B cell (primary cell): ENCODE measurements around the gene CTXND1. TPM values are rescaled to one million over a fixed set of nuclear protein-coding genes. Genes with fewer than 3 reads are reported as not detected.

Source experiments
- ATAC-seq: fragments of 200-7000 bp; cut with Tn5 transposase; one replicate; pipeline ENCODE4 v1.10.0; 2021; ENCODE audit warnings: low read depth, mild to moderate bottlenecking, moderate number of reproducible peaks, moderate library complexity
- CTCF ChIA-PET: fragments of 350-600 bp; sonication (Branson Sonifier 250); formaldehyde crosslinking; loops from one replicate; lab custom pipeline; 2021; ENCODE audit warnings: antibody characterized with exemption, inconsistent platforms; lab: Charles Lee
- POLR2A ChIA-PET: fragments of 350-600 bp; sonication (Branson Sonifier 250); formaldehyde crosslinking; loops from one replicate; lab custom pipeline; 2021; ENCODE audit warnings: antibody characterized with exemption; lab: Charles Lee
- DNase-seq: peaks from one replicate; pipeline ENCODE4 v3.0.0; 2013
- H2AFZ ChIP-seq: 2 replicates; pipeline ENCODE4 v1.6.1; 2012; ENCODE audit warnings: mild to moderate bottlenecking, low read depth, low read length; ENCODE audit not compliant: insufficient read depth, poor library complexity, severe bottlenecking
- H3K27ac ChIP-seq, 2 donors: 1 replicate in 1 of 2; 2 replicates in 1 of 2; pipeline ENCODE4 v1.5.1; 2012 to 2013; ENCODE audit warnings: low read length in 2 of 2, mild to moderate bottlenecking in 2 of 2, moderate library complexity in 1 of 2
- H3K27me3 ChIP-seq, 4 experiments: fragments of 200-600 bp in 1 of 4; sonication (generic) in 1 of 4; replicated peaks in 1 of 4; 1 replicate in 2 of 4; 2 replicates in 2 of 4; pipeline versions ENCODE4 v1.6.1 to v1.7.0; 2013 to 2016; ENCODE audit warnings: low read length in 3 of 4, mild to moderate bottlenecking in 2 of 4, mixed read lengths in 1 of 4, moderate library complexity in 1 of 4; ENCODE audit not compliant: insufficient read depth in 4 of 4, control insufficient read depth in 3 of 4; ENCODE audit errors: control extremely low read depth in 1 of 4
- H3K36me3 ChIP-seq, 2 experiments: replicated peaks in 1 of 2; 1 replicate in 1 of 2; 2 replicates in 1 of 2; pipeline versions ENCODE4 v1.6.1 to v1.7.1; 2013; ENCODE audit warnings: low read length in 1 of 2; ENCODE audit not compliant: insufficient read depth in 2 of 2, control insufficient read depth in 1 of 2; ENCODE audit errors: control extremely low read depth in 1 of 2, extremely low read depth in 1 of 2
- H3K4me1 ChIP-seq, 2 donors: fragments of 200-600 bp in 1 of 2; sonication (generic) in 1 of 2; 1 replicate in 1 of 2; 2 replicates in 1 of 2; pipeline versions ENCODE4 v1.5.1 to v1.6.1; 2013 to 2017; ENCODE audit warnings: low read length in 2 of 2; ENCODE audit not compliant: control insufficient read depth in 2 of 2, insufficient read depth in 2 of 2
- H3K4me2 ChIP-seq: replicated peaks from 2 replicates; pipeline ENCODE3; 2012; ENCODE audit warnings: mild to moderate bottlenecking, low read depth, low read length; ENCODE audit not compliant: poor library complexity, severe bottlenecking
- H3K4me3 ChIP-seq, 5 experiments: fragments of 200-600 bp in 1 of 5; sonication (generic) in 1 of 5; 1 replicate in 3 of 5; 2 replicates in 2 of 5; pipeline versions ENCODE4 v1.5.1 to v1.7.0; 2011 to 2016; ENCODE audit warnings: low read length in 4 of 5, mild to moderate bottlenecking in 4 of 5, low read depth in 2 of 5, control low read depth in 1 of 5, moderate library complexity in 1 of 5; ENCODE audit not compliant: insufficient read depth in 1 of 5; ENCODE audit errors: control extremely low read depth in 1 of 5, extremely low read depth in 1 of 5
- H3K79me2 ChIP-seq: fragments of 200-600 bp; sonication (generic); one replicate; pipeline ENCODE4 v1.6.0; 2016; ENCODE audit warnings: low read length; ENCODE audit not compliant: control insufficient read depth, insufficient read depth
- H3K9ac ChIP-seq: fragments of 200-600 bp; sonication (generic); 2 replicates; pipeline ENCODE4 v1.6.1; 2017; ENCODE audit warnings: mild to moderate bottlenecking, low read length, moderate library complexity
- H3K9me3 ChIP-seq, 3 donors: one replicate each; pipeline versions ENCODE4 v1.6.1 to v1.7.1; 2013; ENCODE audit warnings: low read length in 2 of 3; ENCODE audit not compliant: control insufficient read depth in 2 of 3, insufficient read depth in 1 of 3; ENCODE audit errors: control extremely low read depth in 1 of 3
- H4K20me1 ChIP-seq: 2 replicates; pipeline ENCODE4 v1.6.0; 2012; ENCODE audit warnings: mild to moderate bottlenecking, low read length; ENCODE audit not compliant: insufficient read depth, control insufficient read depth, poor library complexity, severe bottlenecking
- H3K27ac Mint-ChIP-seq: one replicate; pipeline ENCODE4 v1.8.0; 2021; ENCODE audit warnings: mixed read lengths
- H3K27me3 Mint-ChIP-seq: one replicate; pipeline ENCODE4 v1.8.0; 2021; ENCODE audit warnings: mixed read lengths
- H3K4me1 Mint-ChIP-seq: one replicate; pipeline ENCODE4 v1.8.0; 2021; ENCODE audit warnings: mixed read lengths
- H3K4me3 Mint-ChIP-seq: one replicate; pipeline ENCODE4 v1.8.0; 2021; ENCODE audit warnings: mixed read lengths
- H3K9me3 Mint-ChIP-seq: one replicate; pipeline ENCODE4 v1.8.0; 2022; ENCODE audit warnings: mixed read lengths; ENCODE audit not compliant: insufficient read depth
- CTCF ChIP-seq: fragments of 200-600 bp; IDR thresholded peaks from one replicate; pipeline ENCODE4 v1.8.0; 2022; ENCODE audit warnings: antibody characterized with exemption, mild to moderate bottlenecking
- EZH2 ChIP-seq: IDR thresholded peaks from 2 replicates; pipeline ENCODE4 v1.6.1; 2012; ENCODE audit warnings: borderline replicate concordance, low read depth, mild to moderate bottlenecking, moderate library complexity, low read length; ENCODE audit not compliant: insufficient read depth, poor library complexity, severe bottlenecking
- whole genome bisulfite sequencing: methylation state at CpG from one replicate; pipeline ENCODE4 v1.1.5; 2013; ENCODE audit warnings: missing lambda C conversion rate; ENCODE audit not compliant: insufficient coverage; 5-methylcytosine and 5-hydroxymethylcytosine counted together
- intact Hi-C: fragments of 100-400 bp; cut with micrococcal nuclease; formaldehyde crosslinking; loops from one replicate; pipeline ENCODE4 v1.10.0; 2022
- polyA plus RNA-seq: library from polyadenylated mRNA; depleted of rRNA; stranded (reverse); fragments of >200 nt; gene quantifications from 2 replicates; pipeline ENCODE4 v1.2.3, GENCODE V29; 2012
- total RNA-seq, 2 donors: library from RNA; stranded (reverse); fragments of 120-200 nt in 1 of 2; gene quantifications; 1 replicate in 1 of 2; 2 replicates in 1 of 2; pipeline versions ENCODE4 v1.2.3 to v1.2.4, GENCODE V29; 2013 to 2022

CTXND1 gene
- total and polyA plus RNA-seq, 2 donors (not counting 1 experiment from before 2014, with no cell fraction given): not detected

- peaks cover 15% of the 10 kb centered on the region for H3K27me3 Mint-ChIP-seq
Measured at GRCh38 chr15:80274554-80274953, 22.5 kb upstream of the CTXND1 start.

GRCh38 chr15:80272987-80273386 is 21.0 kb upstream of the CTXND1 start:
- WGBS: 73% methylated on average over 2 of the region's 2 CpGs
- no peak overlapping the region for H3K4me3 ChIP-seq
- CTCF ChIA-PET: no interaction called here
- H3K9ac ChIP-seq: no peak overlapping the region
- Mint-ChIP-seq H3K4me1 (no peaks in the 10 kb centered on the region), H3K27me3 (peaks cover 30% of the 10 kb centered on the region), H3K9me3 (no peaks in the 10 kb centered on the region), H3K27ac (no peak overlapping the region), H3K4me3 (no peak overlapping the region)
- ATAC-seq (no peak), DNase-seq (no peak)
- peaks cover 0 to 6% (median 0%) of the 10 kb centered on the region in 3 donors for H3K9me3 ChIP-seq
- no peaks in the 10 kb centered on the region for H3K36me3 ChIP-seq
- no peak overlapping the region for H2AFZ ChIP-seq
- no peaks in the 10 kb centered on the region for H4K20me1 ChIP-seq
- no peaks in the 10 kb centered on the region for H3K79me2 ChIP-seq
- H3K27me3 ChIP-seq: no peaks in the 10 kb centered on the region
- TF ChIP-seq EZH2: no peak
- no peak for TF ChIP-seq CTCF
- no peak overlapping the region for H3K4me2 ChIP-seq
- intact Hi-C loops: no loop called here
- POLR2A ChIA-PET: no interaction called here
- no peak overlapping the region for H3K27ac ChIP-seq
- no peaks in the 10 kb centered on the region for H3K4me1 ChIP-seq

More at GRCh38 chr15:80274554-80274953, 22.5 kb upstream of the CTXND1 start:
- H3K27ac Mint-ChIP-seq: no peak overlapping the region
- no peaks in the 10 kb centered on the region for H3K36me3 ChIP-seq
- no peak overlapping the region for H3K4me3 Mint-ChIP-seq
- H3K9me3 ChIP-seq: peaks cover 0 to 6% (median 0%) of the 10 kb centered on the region in 3 donors
- H2AFZ ChIP-seq: no peak overlapping the region
- no peak overlapping the region for H3K4me3 ChIP-seq
- TF ChIP-seq CTCF: no peak
- no peak for TF ChIP-seq EZH2
- H3K27ac ChIP-seq: no peak overlapping the region
- H3K9me3 Mint-ChIP-seq: no peaks in the 10 kb centered on the region
- WGBS: 88% methylated on average over 1 of the region's 3 CpGs
- CTCF ChIA-PET: no interaction called here
- H3K79me2 ChIP-seq: no peaks in the 10 kb centered on the region
- H3K9ac ChIP-seq: no peak overlapping the region
- H3K4me1 Mint-ChIP-seq: no peaks in the 10 kb centered on the region
- no peak for ATAC-seq
- no peaks in the 10 kb centered on the region for H4K20me1 ChIP-seq
- no peaks in the 10 kb centered on the region for H3K4me1 ChIP-seq
- intact Hi-C loops: no loop called here
- POLR2A ChIA-PET: no interaction called here
- H3K27me3 ChIP-seq: no peaks in the 10 kb centered on the region
- DNase-seq: no peak
- H3K4me2 ChIP-seq: no peak overlapping the region
